Keratinocyte (primary cell): Measurements from ENCODE around the gene MUC5B.
"Not testable (repeated sequence)": the region's sequence is repeated elsewhere in the genome, so short reads cannot be mapped to it uniquely, and the experiment has no call there.

Source experiments
- CTCF ChIP-seq, 3 experiments: IDR thresholded peaks in 1 of 3; conservative IDR thresholded peaks in 1 of 3; optimal IDR thresholded peaks in 1 of 3; 2 replicates in 2 of 3; 3 replicates in 1 of 3; pipeline versions ENCODE3 to v1.5.1; 2011; ENCODE audit warnings: low read length in 3 of 3, mild to moderate bottlenecking in 3 of 3, moderate library complexity in 2 of 3, control low read depth in 1 of 3, inconsistent platforms in 1 of 3; ENCODE audit not compliant: insufficient read depth in 2 of 3; ENCODE audit errors: extremely low read depth in 1 of 3
- EZH2 ChIP-seq: IDR thresholded peaks from one replicate; pipeline ENCODE4 v1.6.1; 2012; ENCODE audit warnings: inconsistent platforms, mild to moderate bottlenecking, low read length, moderate library complexity

- TF ChIP-seq EZH2; CTCF (optimal IDR thresholded peaks at IDR 0.05 in 1 of 3, IDR thresholded peaks at IDR 0.05 in 1 of 3, conservative IDR thresholded peaks at IDR 0.05 in 1 of 3; ENCODE audit: extremely low read depth in 1 of 3, insufficient read depth in 2 of 3, low read length in 3 of 3): not testable (repeated sequence)
Observed at GRCh38 chr11:1184139-1184538, 38.7 kb upstream of the MUC5B start.
